ENCODE data around the gene UBALD2.

DNA sequence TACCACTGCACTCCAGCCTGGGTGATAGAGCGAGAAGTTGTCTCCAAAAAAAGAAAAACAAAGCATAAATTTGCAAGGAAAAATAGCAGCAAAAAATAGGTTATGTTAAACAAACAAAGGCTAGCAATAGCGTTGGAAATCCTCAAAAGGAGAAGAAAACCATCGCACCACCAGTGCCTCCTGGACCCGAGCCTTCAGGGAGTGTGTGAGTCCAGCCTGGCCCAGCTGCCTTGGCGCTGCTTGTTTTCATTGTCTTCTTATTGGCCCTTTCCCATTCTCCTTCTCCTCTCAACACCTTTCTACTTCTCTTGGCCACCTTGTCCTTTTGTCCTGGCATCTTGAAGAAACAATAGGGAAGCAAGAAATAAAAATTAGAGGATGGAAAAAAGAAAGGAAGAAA, 4.5 kb upstream of the UBALD2 start:
- no peak for TF ChIP-seq POLR2A (IDR thresholded peaks at IDR 0.05)
- TF ChIP-seq POLR2AphosphoS5 (IDR thresholded peaks at IDR 0.05) = no peak
- TF ChIP-seq, protein P1, sequence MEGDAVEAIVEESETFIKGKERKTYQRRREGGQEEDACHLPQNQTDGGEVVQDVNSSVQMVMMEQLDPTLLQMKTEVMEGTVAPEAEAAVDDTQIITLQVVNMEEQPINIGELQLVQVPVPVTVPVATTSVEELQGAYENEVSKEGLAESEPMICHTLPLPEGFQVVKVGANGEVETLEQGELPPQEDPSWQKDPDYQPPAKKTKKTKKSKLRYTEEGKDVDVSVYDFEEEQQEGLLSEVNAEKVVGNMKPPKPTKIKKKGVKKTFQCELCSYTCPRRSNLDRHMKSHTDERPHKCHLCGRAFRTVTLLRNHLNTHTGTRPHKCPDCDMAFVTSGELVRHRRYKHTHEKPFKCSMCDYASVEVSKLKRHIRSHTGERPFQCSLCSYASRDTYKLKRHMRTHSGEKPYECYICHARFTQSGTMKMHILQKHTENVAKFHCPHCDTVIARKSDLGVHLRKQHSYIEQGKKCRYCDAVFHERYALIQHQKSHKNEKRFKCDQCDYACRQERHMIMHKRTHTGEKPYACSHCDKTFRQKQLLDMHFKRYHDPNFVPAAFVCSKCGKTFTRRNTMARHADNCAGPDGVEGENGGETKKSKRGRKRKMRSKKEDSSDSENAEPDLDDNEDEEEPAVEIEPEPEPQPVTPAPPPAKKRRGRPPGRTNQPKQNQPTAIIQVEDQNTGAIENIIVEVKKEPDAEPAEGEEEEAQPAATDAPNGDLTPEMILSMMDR (IDR thresholded peaks at IDR 0.05) = no peak
- no peak for TF ChIP-seq EP300 (IDR thresholded peaks at IDR 0.05)
